NCI-H446 (cell line): ENCODE measurements around the gene CDC6.
A peak's percentile ranks its signal among the peaks of the same experiment; 100 is the strongest.

Experiments used
- DNase-seq, 2 experiments: peaks; one replicate each; lab custom pipeline; 2025; lab: John Stamatoyannopoulos, UW

CDC6 gene

DNA sequence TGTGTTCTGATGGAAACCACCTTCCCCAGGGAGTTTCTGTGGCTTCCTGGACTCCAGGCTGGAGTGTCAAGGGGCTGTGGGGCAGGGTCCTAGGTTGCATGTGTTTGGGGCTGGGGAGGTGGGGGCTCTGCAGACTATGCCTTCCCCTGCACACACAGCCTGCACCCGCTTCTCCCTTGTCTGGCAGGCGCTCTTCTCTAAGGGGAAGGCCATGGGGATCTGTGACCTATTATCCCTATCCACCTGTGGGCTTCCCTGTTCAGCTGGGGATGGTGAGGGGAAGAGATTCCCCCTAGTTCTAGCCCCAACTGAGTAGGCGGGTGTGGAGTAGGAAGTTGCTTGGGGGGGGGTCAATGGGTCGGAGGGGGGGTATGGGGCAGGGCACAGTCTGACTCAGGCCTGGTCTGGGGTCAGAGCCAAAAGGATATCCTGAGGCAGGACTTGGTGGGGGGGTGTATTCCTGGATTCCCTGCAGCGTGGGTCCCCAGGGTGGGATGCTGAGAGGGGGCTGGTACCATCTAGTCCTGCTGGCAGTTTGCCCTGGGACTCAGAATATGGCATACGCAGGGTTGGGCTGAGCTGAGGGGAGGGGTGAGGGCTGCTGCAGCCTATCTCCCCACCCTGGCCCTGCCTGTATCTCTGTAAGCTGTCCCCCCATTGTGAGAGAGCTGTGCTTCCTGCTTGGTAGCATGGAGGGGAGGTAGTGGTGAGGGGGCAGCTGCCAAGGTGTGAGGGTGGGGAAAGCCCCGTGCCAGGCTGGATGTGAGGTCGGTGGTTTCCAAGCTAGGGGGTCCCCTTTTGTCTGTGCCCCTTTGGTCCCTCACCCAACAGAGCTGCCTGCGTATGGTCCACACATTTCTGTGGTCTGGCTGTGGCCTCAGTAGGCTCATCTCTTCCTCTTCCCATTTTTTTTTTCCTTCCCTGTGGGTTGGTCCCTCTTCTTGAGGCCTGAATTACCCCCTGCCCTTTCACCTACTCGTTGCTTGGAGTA is 36.0 kb downstream of the CDC6 start:
- peak in 1 of 2 experiments; percentile 24 for DNase-seq

DNA sequence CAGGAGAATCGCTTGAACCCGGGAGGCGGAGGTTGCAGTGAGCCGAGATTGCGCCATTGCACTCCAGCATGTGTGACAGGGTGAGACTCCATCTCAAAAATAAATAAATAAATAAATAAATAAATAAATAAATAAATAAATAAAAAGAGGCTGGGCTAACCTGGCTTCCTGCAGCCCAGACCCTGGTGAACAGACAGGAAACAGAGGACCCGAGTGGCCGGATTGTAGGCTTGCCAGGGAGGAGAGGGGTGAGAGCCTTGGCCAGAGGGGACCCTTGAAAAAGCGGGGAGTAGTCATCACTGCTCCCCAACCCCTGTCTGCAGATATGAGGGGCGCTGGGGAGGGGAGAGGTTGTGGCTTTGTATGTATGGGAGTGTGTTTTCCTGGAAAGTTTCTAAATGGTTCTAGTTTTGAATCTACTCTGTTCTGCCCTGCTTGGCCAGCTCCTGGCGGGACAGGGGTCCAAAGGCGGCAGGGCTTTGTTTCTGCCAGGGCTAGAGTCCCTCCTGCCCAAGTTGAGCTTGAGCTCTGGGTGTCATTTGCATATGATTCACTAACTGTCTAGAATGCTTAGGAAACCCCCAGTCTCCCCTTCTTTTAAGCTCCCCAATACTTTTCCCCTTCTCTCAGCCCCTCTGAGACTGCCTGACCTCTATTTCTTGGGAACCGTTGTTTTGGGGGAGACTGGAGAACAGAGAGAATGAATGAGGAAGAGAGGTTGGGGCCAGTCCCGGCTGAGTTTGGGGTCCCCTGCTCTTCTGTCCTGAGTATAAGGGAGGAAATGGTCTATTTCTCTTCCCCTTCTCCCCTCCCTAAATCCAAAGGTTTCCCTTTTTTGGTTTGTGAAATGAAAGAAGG is 37.7 kb downstream of the CDC6 start:
- no peak for DNase-seq

DNA sequence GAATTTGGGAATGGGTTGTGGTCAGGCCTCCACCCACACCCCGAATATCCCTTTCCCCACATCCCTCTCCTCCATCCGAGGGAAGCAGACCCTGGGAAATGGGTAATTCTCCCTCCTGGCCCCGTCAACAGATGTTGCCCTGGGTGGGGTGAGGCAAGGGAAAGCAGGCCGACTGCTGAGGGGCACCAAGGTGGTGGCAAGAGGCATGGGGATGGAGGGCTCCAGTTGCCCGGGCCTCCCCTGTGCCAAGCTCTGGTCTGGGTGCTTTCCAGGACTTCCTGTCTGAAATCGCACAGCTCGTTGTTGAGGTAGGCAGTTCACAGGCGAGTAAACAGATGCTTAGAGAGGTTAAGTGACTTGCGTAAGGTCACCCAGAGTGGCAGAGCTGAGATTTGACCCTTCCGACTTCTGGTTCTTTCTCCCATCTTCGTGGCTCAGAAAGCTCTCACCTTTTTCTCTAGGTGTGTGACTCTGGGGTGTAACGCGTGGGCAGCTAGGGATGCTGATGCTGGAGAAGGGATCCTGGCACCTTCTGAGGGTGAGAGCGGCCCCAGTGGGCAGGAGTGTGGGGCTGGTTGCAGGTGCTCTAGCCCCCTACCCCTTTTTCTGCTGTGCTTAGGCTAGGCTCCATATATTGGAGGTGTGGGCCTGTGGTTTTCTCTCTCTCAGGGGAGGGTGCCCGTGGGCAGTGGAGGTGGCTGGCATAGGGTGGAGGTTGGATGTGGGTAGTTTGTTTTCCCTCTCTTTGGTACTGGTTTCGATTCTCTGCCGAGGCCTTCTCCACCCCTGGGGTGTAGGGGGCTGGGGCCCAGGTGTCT is 38.5 kb downstream of the CDC6 start:
- DNase-seq, result no peak

DNA sequence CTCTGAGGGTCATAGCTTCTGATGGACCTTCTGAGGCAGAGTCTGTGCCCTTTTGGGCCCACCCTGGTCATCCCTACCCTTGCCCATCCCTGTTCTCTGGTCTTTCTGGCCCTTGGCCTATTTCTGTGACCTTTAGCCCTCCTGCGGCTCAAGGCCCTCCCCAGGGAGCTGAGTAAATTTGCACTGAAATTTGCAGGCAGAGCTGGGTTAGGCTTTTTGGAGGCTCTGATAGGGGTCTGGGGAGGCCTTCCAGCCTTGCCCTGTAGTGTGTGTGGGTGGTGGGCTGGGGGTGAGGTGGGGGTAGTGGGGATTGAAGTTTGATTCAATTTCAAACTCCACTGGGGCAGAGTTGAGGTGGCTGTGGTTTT is 39.1 kb downstream of the CDC6 start:
- DNase-seq, result no peak

DNA sequence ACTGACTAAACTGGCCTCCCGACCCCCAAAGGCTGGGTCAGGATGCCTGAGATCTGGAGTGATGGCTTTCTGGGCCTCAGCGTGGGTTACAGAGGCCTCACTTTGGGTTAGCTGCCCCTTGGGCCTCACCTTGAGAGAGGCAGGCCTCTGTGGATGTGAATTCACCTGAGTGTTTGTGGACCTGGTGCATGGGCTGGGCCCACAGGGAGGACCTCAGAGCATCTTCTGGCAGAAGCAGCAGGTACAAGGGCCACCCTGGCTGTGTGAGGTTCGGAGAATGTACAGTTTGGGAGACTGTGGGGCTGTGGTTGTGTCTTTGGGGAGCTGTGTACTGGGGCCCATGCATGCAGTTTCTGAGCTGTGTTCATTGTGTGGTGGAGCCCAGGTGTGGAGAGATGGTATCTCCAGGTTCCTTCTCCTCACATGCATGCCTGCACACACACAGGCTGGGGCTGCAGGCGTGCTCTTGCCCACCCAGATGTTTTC is 39.6 kb downstream of the CDC6 start:
- no peak for DNase-seq

DNA sequence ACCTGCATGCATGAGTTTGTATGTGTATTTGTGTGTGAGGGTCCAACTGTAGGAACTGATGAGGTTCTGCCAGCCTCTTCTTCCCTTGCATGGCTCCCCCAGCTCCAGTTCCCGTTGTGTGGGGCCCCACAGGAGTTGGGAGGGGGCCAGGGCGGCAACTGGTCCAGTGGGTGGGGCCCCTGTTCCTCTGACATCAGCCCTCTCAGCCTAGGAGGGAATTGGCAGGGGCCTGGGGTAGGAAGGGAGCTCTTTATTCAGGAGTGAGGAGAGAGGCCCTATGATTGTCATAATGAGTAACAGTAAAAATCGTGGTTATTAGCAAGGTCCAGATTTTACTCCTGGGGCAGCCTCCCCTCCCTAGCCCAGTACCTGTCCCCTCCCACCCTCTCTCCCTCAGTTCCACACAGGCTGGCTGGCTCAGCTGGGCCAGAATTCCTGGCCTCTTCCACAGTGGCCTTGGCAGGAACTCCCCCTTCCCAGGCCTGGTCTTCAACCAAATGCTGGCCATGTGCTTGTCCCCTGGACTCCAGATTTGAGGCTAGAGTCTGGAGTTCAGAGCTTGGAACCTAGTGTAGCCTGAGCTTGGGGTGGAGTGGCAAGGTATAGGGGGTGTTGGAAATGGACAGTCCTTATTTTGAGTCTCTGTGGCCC is 40.2 kb downstream of the CDC6 start:
- DNase-seq, result peak in 1 of 2 experiments; percentile 21

DNA sequence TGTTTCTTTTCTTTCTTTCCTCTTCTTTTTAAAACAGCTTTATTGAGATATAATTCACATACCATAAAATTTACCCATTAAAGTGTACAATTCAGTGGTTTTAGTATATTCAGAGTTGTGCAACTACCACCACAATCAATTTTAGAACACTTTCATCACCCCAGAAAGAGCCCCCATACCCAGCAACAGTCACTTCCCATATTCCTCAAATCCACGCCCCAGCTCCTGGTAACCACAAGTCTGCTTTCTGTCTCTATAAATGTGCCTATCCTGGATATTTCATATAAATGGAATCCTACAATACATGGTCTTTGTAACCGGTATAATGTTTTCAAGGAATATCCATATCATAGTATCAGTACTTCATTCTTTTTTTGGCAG is 40.7 kb downstream of the CDC6 start:
- DNase-seq, result no peak

DNA sequence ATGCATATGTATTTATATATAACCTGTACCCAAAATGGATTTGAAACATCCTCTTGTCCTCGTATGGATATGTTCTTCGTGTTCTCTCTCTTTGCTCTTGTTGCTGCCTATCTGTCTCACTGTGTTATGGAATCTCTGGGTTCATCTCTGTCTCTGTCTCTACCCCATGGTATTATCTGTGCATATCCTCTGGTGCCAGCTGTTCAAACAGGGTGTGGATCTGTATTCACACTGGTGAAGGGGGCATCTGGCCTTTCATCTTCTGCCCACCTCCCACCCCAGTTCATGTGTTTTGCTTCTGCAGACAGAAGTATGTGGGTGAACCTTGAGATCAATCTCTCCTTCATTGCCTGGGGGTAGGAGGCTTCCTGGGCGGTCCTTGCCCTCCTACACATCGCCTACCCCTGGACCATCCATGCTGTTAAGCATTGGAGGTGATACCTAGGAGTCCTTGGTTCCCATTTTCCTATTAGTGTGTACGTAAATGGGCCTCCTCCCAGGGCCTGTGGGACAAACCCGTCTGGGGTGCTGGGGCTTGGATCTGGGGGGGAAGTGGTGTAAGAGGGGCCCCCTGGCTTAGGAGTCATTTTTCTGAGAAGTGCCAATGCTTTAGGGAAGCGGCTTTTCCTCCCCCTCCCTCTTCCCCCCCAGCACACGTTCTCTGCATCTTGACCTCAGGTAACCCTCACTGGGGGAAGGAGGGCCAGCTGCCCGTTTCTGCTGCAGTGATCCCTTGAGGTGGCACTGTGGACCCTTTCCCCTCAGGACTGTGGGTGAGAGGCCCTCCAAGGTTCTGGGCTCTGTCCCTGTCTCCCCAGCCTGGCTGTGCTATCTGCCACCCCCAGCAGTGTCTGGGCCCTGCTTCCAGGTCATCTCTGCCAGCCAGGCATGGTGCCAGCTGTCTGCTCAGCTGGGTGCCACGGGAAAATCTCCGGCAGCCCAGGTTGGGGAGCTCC is 42.4 kb downstream of the CDC6 start:
- peak in 1 of 2 experiments; percentile 68 for DNase-seq

DNA sequence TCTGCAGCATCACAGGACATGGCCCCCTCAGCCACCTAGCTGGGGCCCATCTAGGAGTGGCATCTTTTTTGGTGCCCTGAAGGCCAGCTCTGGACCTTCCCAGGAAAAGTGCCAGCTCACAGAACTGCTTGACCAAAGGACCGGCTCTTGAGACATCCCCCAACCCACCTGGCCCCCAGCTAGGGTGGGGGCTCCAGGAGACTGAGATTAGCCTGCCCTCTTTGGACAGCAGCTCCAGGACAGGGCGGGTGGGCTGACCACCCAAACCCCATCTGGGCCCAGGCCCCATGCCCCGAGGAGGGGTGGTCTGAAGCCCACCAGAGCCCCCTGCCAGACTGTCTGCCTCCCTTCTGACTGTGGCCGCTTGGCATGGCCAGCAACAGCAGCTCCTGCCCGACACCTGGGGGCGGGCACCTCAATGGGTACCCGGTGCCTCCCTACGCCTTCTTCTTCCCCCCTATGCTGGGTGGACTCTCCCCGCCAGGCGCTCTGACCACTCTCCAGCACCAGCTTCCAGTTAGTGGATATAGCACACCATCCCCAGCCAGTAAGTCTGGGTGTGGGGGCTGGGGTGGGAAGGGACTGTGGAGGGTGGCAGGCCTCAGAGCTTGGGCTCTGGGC is 43.3 kb downstream of the CDC6 start:
- DNase-seq, result no peak

DNA sequence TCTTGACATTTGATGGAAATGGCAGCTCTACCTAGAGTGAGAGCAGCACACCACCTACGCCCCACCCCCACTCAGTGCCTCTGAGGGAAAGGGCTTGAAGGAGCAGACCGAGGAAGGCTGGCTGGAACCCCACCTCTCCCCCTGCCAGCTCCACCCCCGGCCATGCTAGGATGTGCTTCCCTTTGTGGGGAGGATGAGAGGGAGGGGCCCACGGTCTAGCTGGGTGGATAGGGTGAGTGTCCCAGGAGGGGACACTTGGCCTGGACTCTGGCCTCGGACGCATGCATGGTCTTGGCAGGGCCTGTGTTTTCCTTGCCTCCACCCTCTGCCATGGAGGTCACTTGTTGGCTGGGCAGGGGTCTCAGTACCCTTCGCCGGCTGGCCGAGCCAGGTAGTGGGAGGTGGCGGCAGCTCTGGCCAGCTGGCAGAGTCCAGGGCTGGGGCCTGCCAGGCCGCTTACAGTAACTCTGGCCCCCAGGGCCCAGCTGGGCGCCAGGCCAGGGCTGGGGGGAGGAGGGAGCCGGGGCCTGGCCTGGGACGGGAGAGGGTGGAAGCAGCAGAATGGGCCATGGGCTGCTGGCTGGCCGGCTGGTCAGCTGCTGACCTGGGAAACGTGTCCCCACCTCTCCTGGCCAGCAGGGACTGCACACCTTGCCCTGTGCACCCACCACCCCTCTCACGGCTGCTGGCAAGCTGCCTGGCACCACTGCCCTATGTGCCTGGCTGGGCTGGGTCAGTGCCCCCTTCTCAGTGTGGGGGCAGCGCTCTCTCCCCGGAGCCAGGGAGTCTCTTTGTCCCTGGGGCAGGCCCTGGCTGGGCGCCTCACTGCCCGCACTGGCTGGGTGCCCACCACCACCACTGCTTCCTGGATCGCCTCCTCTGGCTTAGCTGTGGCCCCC is 44.3 kb downstream of the CDC6 start:
- peak in 1 of 2 experiments; percentile 81 for DNase-seq

DNA sequence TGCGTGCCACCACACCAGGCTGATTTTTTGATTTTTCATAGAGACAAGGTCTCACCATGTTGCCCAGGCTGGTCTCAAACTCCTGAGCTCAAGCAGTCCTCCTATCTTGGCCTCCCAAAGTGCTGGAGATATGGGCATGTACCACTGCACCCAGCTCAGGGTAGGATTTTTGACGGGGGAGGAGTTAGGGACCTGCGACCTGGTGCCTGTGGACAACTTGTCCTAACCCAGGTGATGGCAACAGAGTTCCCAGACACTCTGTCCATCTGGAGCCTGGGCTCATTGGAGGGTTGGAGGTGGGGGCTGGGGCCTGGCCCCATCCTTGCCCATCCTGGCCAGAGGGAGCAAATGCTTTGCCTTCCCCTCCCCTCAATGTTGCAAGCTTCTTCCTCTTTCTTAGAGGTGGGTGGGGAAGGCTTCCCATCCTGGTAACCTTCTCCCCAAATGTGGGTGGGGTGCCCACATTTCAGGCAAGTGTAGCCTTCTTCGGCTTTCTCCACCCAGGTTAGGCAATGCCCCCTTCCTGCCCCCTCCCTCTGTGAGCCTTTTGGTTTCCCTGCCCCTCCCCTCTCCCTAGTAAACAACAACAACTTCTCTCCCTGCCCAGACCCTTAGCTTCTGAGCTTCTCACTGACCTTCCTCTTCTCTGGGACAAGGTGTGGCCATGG is 46.2 kb downstream of the CDC6 start:
- DNase-seq, result no peak

DNA sequence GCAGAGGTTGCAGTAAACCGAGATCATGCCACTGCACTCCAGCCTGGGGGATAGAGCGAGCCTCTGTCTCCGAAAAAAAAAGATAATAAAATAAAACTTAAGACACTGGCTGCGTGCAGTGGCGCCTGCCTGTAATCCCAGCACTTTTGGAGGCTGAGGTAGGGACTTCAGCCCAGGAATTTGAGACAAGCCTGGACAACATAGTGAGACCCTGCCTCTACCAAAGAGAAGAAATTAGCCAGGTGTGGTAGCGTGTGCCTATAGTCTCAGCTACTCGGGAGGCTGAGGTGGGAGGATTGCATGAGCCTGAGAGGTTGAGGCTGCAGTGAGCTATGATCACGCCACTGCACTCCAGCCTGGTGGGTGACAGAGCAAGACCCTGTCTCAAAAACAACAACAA is 47.9 kb downstream of the CDC6 start:
- no peak for DNase-seq

DNA sequence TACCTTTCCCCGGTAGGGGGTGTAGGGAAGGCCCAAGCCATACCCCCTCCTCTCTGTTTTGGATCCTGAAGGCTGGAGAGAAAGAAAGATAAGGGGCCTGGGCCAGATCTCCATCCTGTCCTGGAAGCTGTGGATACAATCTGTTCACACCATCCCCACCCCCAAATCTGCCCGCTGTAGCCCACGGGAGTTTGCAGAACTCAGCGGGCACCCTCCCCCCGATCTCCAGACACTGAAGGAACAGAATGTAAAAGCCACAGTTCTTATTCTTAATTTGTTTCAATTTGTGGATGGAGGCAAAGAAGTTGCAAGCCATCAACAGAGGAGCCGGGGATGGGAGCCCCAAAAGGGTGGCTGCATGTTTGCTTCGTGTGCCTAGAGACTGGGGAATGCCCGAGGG is 49.7 kb downstream of the CDC6 start:
- DNase-seq, result no peak

DNA sequence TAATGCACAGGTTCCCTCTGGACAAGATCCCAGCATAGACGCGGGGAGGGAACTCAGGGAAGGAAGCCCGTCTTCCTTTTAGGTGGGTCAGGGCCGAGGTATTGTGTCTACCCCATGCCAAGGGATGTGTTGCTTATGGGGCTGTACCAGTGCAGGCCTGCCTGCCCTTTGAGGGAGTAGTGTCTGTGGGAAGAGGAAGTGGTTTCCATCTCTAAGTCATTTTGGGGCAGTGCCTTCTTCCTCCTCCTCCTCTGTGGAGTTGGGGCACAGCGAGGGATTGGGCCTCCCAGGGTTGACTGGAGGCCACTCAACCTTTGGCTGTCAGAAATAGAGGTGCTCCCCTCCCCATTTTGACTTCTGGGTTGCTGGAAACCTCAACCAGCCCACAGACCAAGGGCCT is 50.4 kb downstream of the CDC6 start:
- no peak for DNase-seq

DNA sequence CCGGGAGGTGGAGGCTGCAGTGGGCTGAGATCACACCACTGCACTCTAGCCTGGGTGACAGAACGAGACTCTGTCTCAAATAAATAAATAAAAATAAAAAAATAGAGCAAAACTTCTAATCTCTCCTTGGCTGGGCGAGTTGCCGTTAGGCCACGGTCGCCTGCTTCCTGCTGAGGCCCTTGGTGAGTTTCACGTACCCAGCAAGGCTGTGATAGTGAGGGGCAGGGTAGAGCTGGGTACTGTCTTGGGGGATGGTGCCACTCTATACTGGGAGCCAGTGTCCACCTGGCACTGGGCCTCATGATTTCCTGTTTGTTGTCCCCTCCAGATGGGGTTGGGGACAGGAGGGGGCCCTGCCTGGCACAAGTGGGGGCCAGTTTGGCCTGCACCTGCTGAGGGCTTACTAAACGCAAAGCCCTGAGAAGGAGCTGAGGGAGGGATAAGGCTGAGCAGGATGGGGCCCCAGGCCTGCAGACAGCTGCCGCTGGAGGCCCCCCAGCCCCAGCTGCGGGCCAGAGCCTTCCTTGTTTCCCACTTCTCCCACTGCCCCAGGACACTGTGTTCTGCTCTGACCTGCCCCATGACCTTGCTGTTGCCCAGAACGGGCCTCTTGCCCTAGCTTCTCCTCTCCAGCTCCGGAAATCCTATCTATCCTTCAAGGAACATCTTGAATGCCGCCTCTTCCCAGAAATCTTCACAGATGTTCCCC is 51.4 kb downstream of the CDC6 start:
- no peak for DNase-seq

DNA sequence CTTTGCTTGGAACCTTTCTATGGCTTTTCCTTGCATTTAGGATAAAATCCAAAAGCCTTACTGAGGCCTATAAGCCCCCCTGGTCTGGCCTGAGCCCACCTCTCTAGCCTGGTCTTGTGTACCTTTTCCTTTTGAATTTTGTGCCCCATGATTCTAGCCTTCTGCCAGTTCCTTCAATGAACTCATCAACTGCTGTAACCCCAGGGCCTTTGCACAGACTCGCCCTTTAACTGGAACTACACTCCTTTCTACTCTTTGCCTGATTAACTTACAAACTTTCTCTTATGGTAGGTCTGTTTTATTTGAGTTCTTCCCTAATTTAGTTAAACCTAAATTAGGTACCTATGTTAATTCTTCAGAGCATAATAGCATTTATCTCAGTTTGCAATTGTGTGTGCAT is 52.6 kb downstream of the CDC6 start:
- DNase-seq, result no peak
